HFFc6 (cell line): ENCODE measurements around the gene IFFO2. TPM values are rescaled to one million over a fixed set of nuclear protein-coding genes. Genes with fewer than 3 reads are reported as not detected.

Experiments used
- DNase-seq: peaks from one replicate; pipeline ENCODE4 v3.0.0-alpha.2; 2018
- H3K27ac Mint-ChIP-seq: 2 replicates; pipeline ENCODE4 v1.8.0; 2020; ENCODE audit warnings: mild to moderate bottlenecking, mixed read lengths
- H3K27me3 Mint-ChIP-seq: 2 replicates; pipeline ENCODE4 v1.8.0; 2021; ENCODE audit warnings: mild to moderate bottlenecking, moderate library complexity, mixed read lengths; ENCODE audit not compliant: insufficient read depth
- H3K36me3 Mint-ChIP-seq: 2 replicates; pipeline ENCODE4 v1.8.0; 2021; ENCODE audit warnings: low read depth, mixed read lengths
- H3K4me1 Mint-ChIP-seq: 2 replicates; pipeline ENCODE4 v1.8.0; 2020; ENCODE audit warnings: low read depth, mixed read lengths
- H3K4me3 Mint-ChIP-seq: 2 replicates; pipeline ENCODE4 v1.8.0; 2020; ENCODE audit warnings: mild to moderate bottlenecking, moderate library complexity, mixed read lengths
- H3K9me3 Mint-ChIP-seq: 2 replicates; pipeline ENCODE4 v1.8.0; 2020; ENCODE audit warnings: mild to moderate bottlenecking, mixed read lengths
- CTCF ChIP-seq: fragments of 200-600 bp; sonication (generic); IDR thresholded peaks from 2 replicates; pipeline ENCODE4 v1.5.0; 2021; ENCODE audit warnings: antibody characterized with exemption, mild to moderate bottlenecking
- total RNA-seq, 6 experiments: library from RNA; stranded (reverse); fragmentation: NEBNext Ultra II Directional; extraction: Animal tissue kit (Norgen Biotek cat#: 25700); gene quantifications; 2 replicates in 1 of 6; 3 replicates in 5 of 6; pipeline ENCODE4 v1.2.3, GENCODE V29; 2021

The IFFO2 gene
- total RNA-seq, 6 experiments from 2014 or later: 19.9 to 28.9 (median 21.0) TPM

GRCh38 chr1:18991585-18991984 lies 35.1 kb upstream of the IFFO2 start:
- no peaks in the 10 kb centered on the region for H3K4me1 Mint-ChIP-seq
- no peak overlapping the region for H3K27ac Mint-ChIP-seq
- no peaks in the 10 kb centered on the region; the same call in 1 of the 2 replicates for H3K36me3 Mint-ChIP-seq
- no peak for DNase-seq
- TF ChIP-seq CTCF: no peak
- peaks cover 7% of the 10 kb centered on the region; the same call in 1 of the 2 replicates for H3K9me3 Mint-ChIP-seq
- H3K27me3 Mint-ChIP-seq: peaks cover 15% of the 10 kb centered on the region
- no peak overlapping the region for H3K4me3 Mint-ChIP-seq

GRCh38 chr1:18989896-18990295 lies 33.4 kb upstream of the IFFO2 start:
- DNase-seq: no peak

GRCh38 chr1:18989176-18989799 lies 32.8 kb upstream of the IFFO2 start:
- Mint-ChIP-seq H3K27ac (no peak overlapping the region), H3K9me3 (peaks cover 7% of the 10 kb centered on the region; the same call in 1 of the 2 replicates), H3K27me3 (peaks cover 22% of the 10 kb centered on the region), H3K4me3 (no peak overlapping the region), H3K4me1 (no peaks in the 10 kb centered on the region), H3K36me3 (no peaks in the 10 kb centered on the region; the same call in 1 of the 2 replicates)
- no peak for DNase-seq
- TF ChIP-seq CTCF: no peak

More at GRCh38 chr1:18989896-18990295, 33.4 kb upstream of the IFFO2 start:
- Mint-ChIP-seq H3K27ac (no peak overlapping the region), H3K4me3 (no peak overlapping the region), H3K36me3 (no peaks in the 10 kb centered on the region; the same call in 1 of the 2 replicates), H3K9me3 (peaks cover 7% of the 10 kb centered on the region; the same call in 1 of the 2 replicates), H3K4me1 (no peaks in the 10 kb centered on the region), H3K27me3 (peaks cover 22% of the 10 kb centered on the region)
- no peak for TF ChIP-seq CTCF

- no peak overlapping the region for H3K27ac Mint-ChIP-seq
- no peak overlapping the region for H3K4me3 Mint-ChIP-seq
- peaks cover 25% of the 10 kb centered on the region for H3K9me3 Mint-ChIP-seq
- H3K36me3 Mint-ChIP-seq: peaks cover 21% of the 10 kb centered on the region
- H3K4me1 Mint-ChIP-seq: peaks cover 7% of the 10 kb centered on the region
- H3K27me3 Mint-ChIP-seq: peaks cover 23% of the 10 kb centered on the region
- no peak for TF ChIP-seq CTCF
- no peak for DNase-seq
These were observed 24.8 kb upstream of the IFFO2 start for GRCh38 chr1:18981242-18981641.

GRCh38 chr1:18978706-18979105 lies 22.2 kb upstream of the IFFO2 start:
- peaks cover 21% of the 10 kb centered on the region for H3K36me3 Mint-ChIP-seq
- H3K27ac Mint-ChIP-seq: no peak overlapping the region
- peaks cover 7% of the 10 kb centered on the region for H3K4me1 Mint-ChIP-seq
- no peak for TF ChIP-seq CTCF
- peaks cover 25% of the 10 kb centered on the region for H3K9me3 Mint-ChIP-seq
- no peak overlapping the region for H3K4me3 Mint-ChIP-seq
- DNase-seq: no peak
- H3K27me3 Mint-ChIP-seq: peaks cover 16% of the 10 kb centered on the region
